IMR-90 (cell line): ENCODE results near the gene PRTFDC1. TPM values are rescaled to one million over a fixed set of nuclear protein-coding genes. Genes with fewer than 3 reads are reported as not detected.

ENCODE experiments used
- ATAC-seq: fragments of 200-7000 bp; cut with Tn5 transposase; 2 replicates; pipeline ENCODE4 v1.9.1; 2020; ENCODE audit warnings: low read depth, mild to moderate bottlenecking, moderate library complexity
- BruUV-seq: library from RNA; stranded (reverse); fragments of 400-500 nt; replicated peaks from 2 replicates; lab custom pipeline; 2021; lab: Mats Ljungman, UMichigan
- CTCF ChIA-PET: fragments of 300-600 bp; formaldehyde crosslinking; extraction: SDS; loops from one replicate; lab custom pipeline; 2021; ENCODE audit warnings: antibody characterized with exemption; lab: Yijun Ruan, JAX
- POLR2A ChIA-PET: fragments of 300-600 bp; sonication (Branson Sonifier 250); formaldehyde crosslinking; loops from one replicate; lab custom pipeline; 2022; ENCODE audit warnings: antibody characterized with exemption; ENCODE audit not compliant: unreplicated experiment; lab: Charles Lee
- DNase-seq: peaks from one replicate; pipeline ENCODE4 v3.0.0; 2013
- H2AFZ ChIP-seq: replicated peaks from 2 replicates; pipeline ENCODE3; 2013; ENCODE audit warnings: low read length, mild to moderate bottlenecking; ENCODE audit not compliant: poor library complexity
- H2AK5ac ChIP-seq: 2 replicates; pipeline ENCODE4 v1.6.1; 2013; ENCODE audit warnings: low read depth, low read length, inconsistent platforms
- H2AK9ac ChIP-seq: replicated peaks from 2 replicates; pipeline ENCODE3; 2013; ENCODE audit warnings: mild to moderate bottlenecking, low read depth, low read length, moderate library complexity; ENCODE audit not compliant: poor library complexity
- H2BK120ac ChIP-seq: 2 replicates; pipeline ENCODE4 v1.6.1; 2013; ENCODE audit warnings: low read depth, low read length, inconsistent platforms
- H2BK15ac ChIP-seq: 3 replicates; pipeline ENCODE4 v1.6.1; 2013; ENCODE audit warnings: low read depth, low read length, inconsistent platforms
- H2BK20ac ChIP-seq: 2 replicates; pipeline ENCODE4 v1.6.1; 2013; ENCODE audit warnings: low read depth, mild to moderate bottlenecking, inconsistent platforms, low read length, moderate library complexity
- H2BK5ac ChIP-seq: 2 replicates; pipeline ENCODE4 v1.6.1; 2013; ENCODE audit warnings: mild to moderate bottlenecking, low read depth, low read length, inconsistent platforms; ENCODE audit not compliant: poor library complexity, severe bottlenecking
- H3K14ac ChIP-seq: replicated peaks from 2 replicates; pipeline ENCODE4 v1.6.1; 2013; ENCODE audit warnings: low read depth, low read length, inconsistent platforms
- H3K18ac ChIP-seq: 2 replicates; pipeline ENCODE4 v1.6.1; 2013; ENCODE audit warnings: low read depth, low read length, control low read depth
- H3K23ac ChIP-seq: 2 replicates; pipeline ENCODE4 v1.6.1; 2013; ENCODE audit warnings: low read depth, low read length, inconsistent platforms
- H3K27ac ChIP-seq: 2 replicates; pipeline ENCODE4 v1.5.1; 2013; ENCODE audit warnings: mild to moderate bottlenecking, control low read depth, low read length; ENCODE audit not compliant: insufficient read depth
- H3K27me3 ChIP-seq: 2 replicates; pipeline ENCODE4 v1.6.1; 2013; ENCODE audit warnings: low read length; ENCODE audit not compliant: control insufficient read depth, insufficient read depth
- H3K36me3 ChIP-seq: 2 replicates; pipeline ENCODE4 v1.6.1; 2013; ENCODE audit warnings: low read length, mixed read lengths; ENCODE audit not compliant: control insufficient read depth, insufficient read depth
- H3K4ac ChIP-seq: 2 replicates; pipeline ENCODE4 v1.6.1; 2013; ENCODE audit warnings: low read depth, low read length, inconsistent platforms
- H3K4me1 ChIP-seq: 2 replicates; pipeline ENCODE4 v1.6.1; 2013; ENCODE audit warnings: low read length, mixed read lengths; ENCODE audit not compliant: control insufficient read depth, insufficient read depth
- H3K4me2 ChIP-seq: 2 replicates; pipeline ENCODE4 v1.6.1; 2013; ENCODE audit warnings: low read depth, mild to moderate bottlenecking, control low read depth, low read length, moderate library complexity
- H3K4me3 ChIP-seq: 2 replicates; pipeline ENCODE4 v1.5.1; 2013; ENCODE audit warnings: low read depth, mild to moderate bottlenecking, control low read depth, low read length, moderate library complexity; ENCODE audit not compliant: insufficient read depth
- H3K56ac ChIP-seq: 2 replicates; pipeline ENCODE4 v1.6.1; 2013; ENCODE audit warnings: low read length, inconsistent platforms; ENCODE audit not compliant: insufficient read depth; ENCODE audit errors: extremely low read depth
- H3K79me1 ChIP-seq, 2 experiments: 2 replicates each; pipeline ENCODE4 v1.6.1; 2013; ENCODE audit warnings: low read length in 2 of 2, inconsistent platforms in 1 of 2, low read depth in 1 of 2
- H3K9ac ChIP-seq: 2 replicates; pipeline ENCODE4 v1.6.1; 2013; ENCODE audit warnings: low read depth, low read length, control low read depth
- H3K9me1 ChIP-seq: 2 replicates; pipeline ENCODE4 v1.6.1; 2013; ENCODE audit warnings: low read length, inconsistent platforms; ENCODE audit not compliant: insufficient read depth
- H3K9me3 ChIP-seq: 2 replicates; pipeline ENCODE4 v1.6.1; 2013; ENCODE audit warnings: low read length; ENCODE audit not compliant: control insufficient read depth, insufficient read depth
- H4K20me1 ChIP-seq: 2 replicates; pipeline ENCODE4 v1.6.1; 2013; ENCODE audit warnings: low read length, inconsistent platforms; ENCODE audit not compliant: insufficient read depth
- H4K5ac ChIP-seq: 2 replicates; pipeline ENCODE4 v1.6.1; 2013; ENCODE audit warnings: mild to moderate bottlenecking, low read depth, low read length, control low read depth
- H4K8ac ChIP-seq, 2 experiments: 2 replicates each; pipeline ENCODE4 v1.6.1; 2013; ENCODE audit warnings: low read depth in 2 of 2, low read length in 2 of 2, control low read depth in 1 of 2, inconsistent platforms in 1 of 2
- H4K91ac ChIP-seq: 2 replicates; pipeline ENCODE4 v1.6.1; 2013; ENCODE audit warnings: low read depth, low read length, inconsistent platforms; ENCODE audit not compliant: insufficient read depth
- CEBPB ChIP-seq: IDR thresholded peaks from 2 replicates; pipeline ENCODE4 v1.6.1; 2012; ENCODE audit warnings: low read depth, low read length, improper control_type of control experiment
- CHD1 ChIP-seq: IDR thresholded peaks from 2 replicates; pipeline ENCODE4 v1.6.1; 2012; ENCODE audit warnings: low read depth, low read length, improper control_type of control experiment
- CTCF ChIP-seq: conservative IDR thresholded peaks from 2 replicates; pipeline ENCODE4 v1.5.1; 2012; ENCODE audit warnings: mild to moderate bottlenecking, low read depth, low read length, improper control_type of control experiment
- ELK1 ChIP-seq: fragments of 150-350 bp; IDR thresholded peaks from 2 replicates; pipeline ENCODE4 v1.6.1; 2016; ENCODE audit warnings: low read depth, mild to moderate bottlenecking, low read length, moderate library complexity, borderline replicate concordance
- FOS ChIP-seq: fragments of 150-350 bp; IDR thresholded peaks from 2 replicates; pipeline ENCODE4 v1.6.1; 2016; ENCODE audit warnings: low read depth, low read length
- MAFK ChIP-seq: IDR thresholded peaks from 2 replicates; pipeline ENCODE4 v1.6.1; 2012; ENCODE audit warnings: low read depth, low read length, improper control_type of control experiment
- POLR2A ChIP-seq: IDR thresholded peaks from 2 replicates; pipeline ENCODE4 v1.6.1; 2012; ENCODE audit warnings: mild to moderate bottlenecking, low read depth, low read length
- RCOR1 ChIP-seq: IDR thresholded peaks from 2 replicates; pipeline ENCODE4 v1.6.1; 2012; ENCODE audit warnings: mild to moderate bottlenecking, low read length, improper control_type of control experiment; ENCODE audit not compliant: insufficient replicate concordance
- RFX5 ChIP-seq: IDR thresholded peaks from 2 replicates; pipeline ENCODE4 v1.8.0; 2012; ENCODE audit warnings: low read depth, mild to moderate bottlenecking, low read length, moderate library complexity
- SMC3 ChIP-seq: fragments of 150-350 bp; IDR thresholded peaks from 2 replicates; pipeline ENCODE4 v1.6.1; 2016; ENCODE audit warnings: low read depth, mild to moderate bottlenecking, antibody characterized with exemption, low read length, moderate library complexity
- USF2 ChIP-seq: fragments of 150-350 bp; IDR thresholded peaks from 2 replicates; pipeline ENCODE4 v1.6.1; 2017; ENCODE audit warnings: mild to moderate bottlenecking, antibody characterized with exemption, low read length, low read depth
- WGBS, 2 experiments: methylation state at CpG; one replicate each; pipeline versions ENCODE4 v1.1.5 to v1.1.7; 2013; ENCODE audit warnings: missing lambda C conversion rate in 2 of 2; ENCODE audit not compliant: insufficient read length in 1 of 2; ENCODE audit errors: extremely low coverage in 2 of 2; 5-methylcytosine and 5-hydroxymethylcytosine counted together
- dilution Hi-C: fragments of 300-500 bp; cut with HindIII; formaldehyde crosslinking; loops from one replicate; pipeline ENCODE4 v1.14.3; 2018; ENCODE audit warnings: low sequenced_read_pairs; ENCODE audit not compliant: unreplicated experiment
- in situ Hi-C: fragments of 300-500 bp; cut with MboI; formaldehyde crosslinking; loops from 3 replicates; pipeline ENCODE4 v1.14.3; 2019; ENCODE audit warnings: low sequenced_read_pairs, inconsistent platforms, mixed read lengths
- intact Hi-C: fragments of 100-400 bp; cut with micrococcal nuclease; formaldehyde crosslinking; loops from 2 replicates; pipeline ENCODE4 v1.10.0; 2022
- polyA plus RNA-seq, 3 experiments: library from polyadenylated mRNA; depleted of rRNA; stranded (reverse); fragments of >200 nt; gene quantifications; 2 replicates each; pipeline ENCODE4 v1.2.3, GENCODE V29; 2012; ENCODE audit warnings: low replicate concordance in 1 of 3
- total RNA-seq: library from RNA; depleted of rRNA; stranded (reverse); fragments of >200 nt; gene quantifications from 2 replicates; pipeline ENCODE4 v1.2.3, GENCODE V29; 2012

The PRTFDC1 gene
- total and polyA plus RNA-seq, 2 of the 4 experiments (the other 2 are of a cell fraction), result 12.3 to 17.9 TPM

GRCh38 chr10:24958721-24959381 is 6.4 kb upstream of the PRTFDC1 start (continued):
- TF ChIP-seq RFX5 (no peak), FOS (no peak)

GRCh38 chr10:24958091-24958720 is 5.8 kb upstream of the PRTFDC1 start:
- peak overlapping the region; percentile 84 for H2BK120ac ChIP-seq
- no peak overlapping the region for H3K4me3 ChIP-seq
- H2BK5ac ChIP-seq, result peak overlapping the region; percentile 95
- H2BK15ac ChIP-seq, result peak overlapping the region; percentile 87; the same call in 2 of the 3 replicates
- H3K36me3 ChIP-seq, result no peaks in the 10 kb centered on the region
- DNase-seq (peak; percentile 95), ATAC-seq (peak; percentile 67)
- H4K8ac ChIP-seq, result peak overlapping the region; percentile 50 to 70
- peak overlapping the region; percentile 82; the same call in 1 of the 2 replicates for H3K23ac ChIP-seq
- H3K4me1 ChIP-seq, result peaks cover 22% of the 10 kb centered on the region
- no TSS peak for BruUV-seq
- H3K79me1 ChIP-seq, result peaks cover 0 to 8% of the 10 kb centered on the region in 2 experiments; a peak in 1 of 4 replicates
- peak overlapping the region; percentile 3; the same call in 1 of the 2 replicates for H3K9ac ChIP-seq
- peak overlapping the region; percentile 38 for H3K4me2 ChIP-seq
- in situ Hi-C loops, result loop anchor here (25.0 kb wide), 1 partner anchor 246 kb away; the partner anchor contains the start of gene ARHGAP21
- peak overlapping the region; percentile 68; the same call in 1 of the 2 replicates for H4K91ac ChIP-seq
- no peaks in the 10 kb centered on the region for H4K20me1 ChIP-seq
- peak overlapping the region; percentile 71; the same call in 1 of the 2 replicates for H3K27ac ChIP-seq
- dilution Hi-C loops, result no loop called here
- no peak overlapping the region for H2AK9ac ChIP-seq
- H2AK5ac ChIP-seq, result no peak overlapping the region
- peak overlapping the region; percentile 84 for H3K14ac ChIP-seq
- intact Hi-C loops, result loop anchor here (1.0 to 2.0 kb wide), 3 partner anchors 59 to 235 kb away; partner anchors contain the start of genes ARHGAP21, ENKUR and THNSL1
- WGBS, 2 experiments, result no CpG with 5 or more reads among the region's 4 CpGs
- POLR2A ChIA-PET, result no interaction called here
- H3K56ac ChIP-seq, result peak overlapping the region; percentile 68
- no peaks in the 10 kb centered on the region for H3K9me3 ChIP-seq
- H3K27me3 ChIP-seq, result no peaks in the 10 kb centered on the region
- CTCF ChIA-PET, result no interaction called here
- H3K9me1 ChIP-seq, result peaks cover 19% of the 10 kb centered on the region
- H4K5ac ChIP-seq, result peak overlapping the region; percentile 27; the same call in 1 of the 2 replicates
- no peak overlapping the region for H2AFZ ChIP-seq
- peak overlapping the region; percentile 88 for H2BK20ac ChIP-seq
- peak overlapping the region; percentile 87; the same call in 1 of the 2 replicates for H3K4ac ChIP-seq
- peak overlapping the region; percentile 71; the same call in 1 of the 2 replicates for H3K18ac ChIP-seq
- TF ChIP-seq CTCF (no peak), MAFK (no peak), SMC3 (no peak), ELK1 (no peak), CHD1 (no peak), USF2 (no peak), CEBPB (peak; percentile 94), FOS (peak; percentile 96), POLR2A (no peak), RCOR1 (no peak)
